Common myeloid progenitor, CD34-positive (primary cell): ENCODE results near the gene MRTFA.

Experiments used
- CTCF ChIA-PET: fragments of 350-600 bp; sonication (Branson Sonifier 250); formaldehyde crosslinking; loops from one replicate; lab custom pipeline; 2021; ENCODE audit warnings: antibody characterized with exemption; lab: Charles Lee
- POLR2A ChIA-PET: fragments of 350-600 bp; sonication (Branson Sonifier 250); formaldehyde crosslinking; loops from one replicate; lab custom pipeline; 2021; ENCODE audit warnings: antibody characterized with exemption; lab: Charles Lee
- DNase-seq, 3 donors: peaks; one replicate each; pipeline versions ENCODE4 v3.0.0 to v3.0.0-alpha.2; 2013
- H3K27ac ChIP-seq, 2 experiments: 1 replicate in 1 of 2; 2 replicates in 1 of 2; pipeline ENCODE4 v1.7.0; 2013; ENCODE audit warnings: inconsistent platforms in 2 of 2, low read length in 2 of 2, mild to moderate bottlenecking in 2 of 2, low read depth in 1 of 2, moderate library complexity in 1 of 2; ENCODE audit not compliant: severe bottlenecking in 2 of 2, insufficient read depth in 1 of 2, poor library complexity in 1 of 2
- H3K27me3 ChIP-seq, 5 experiments: replicated peaks in 2 of 5; 1 replicate in 3 of 5; 2 replicates in 2 of 5; pipeline versions ENCODE4 v1.6.1 to v1.7.0; 2013; ENCODE audit warnings: low read length in 4 of 5, mild to moderate bottlenecking in 2 of 5, moderate library complexity in 2 of 5, inconsistent platforms in 1 of 5; ENCODE audit not compliant: insufficient read depth in 5 of 5, control insufficient read depth in 4 of 5
- H3K36me3 ChIP-seq, 4 experiments: 1 replicate in 2 of 4; 2 replicates in 2 of 4; pipeline versions ENCODE4 v1.6.1 to v1.7.0; 2013; ENCODE audit warnings: low read length in 3 of 4, control low read depth in 1 of 4, mild to moderate bottlenecking in 1 of 4; ENCODE audit not compliant: control insufficient read depth in 4 of 4, insufficient read depth in 4 of 4
- H3K4me1 ChIP-seq, 4 experiments: 1 replicate in 3 of 4; 2 replicates in 1 of 4; pipeline versions ENCODE4 v1.6.1 to v1.7.1; 2013; ENCODE audit warnings: low read length in 3 of 4, mild to moderate bottlenecking in 3 of 4, control low read depth in 1 of 4, inconsistent platforms in 1 of 4, moderate library complexity in 1 of 4; ENCODE audit not compliant: control insufficient read depth in 4 of 4, insufficient read depth in 4 of 4; ENCODE audit errors: control extremely low read depth in 1 of 4
- H3K4me3 ChIP-seq, 7 experiments: 1 replicate in 4 of 7; 2 replicates in 3 of 7; pipeline versions ENCODE4 v1.5.1 to v1.7.0; 2013; ENCODE audit warnings: mild to moderate bottlenecking in 7 of 7, low read length in 6 of 7, moderate library complexity in 6 of 7, inconsistent platforms in 2 of 7, low read depth in 2 of 7, control low read depth in 1 of 7; ENCODE audit not compliant: insufficient read depth in 4 of 7, control insufficient read depth in 1 of 7; ENCODE audit errors: extremely low read depth in 1 of 7
- H3K9me3 ChIP-seq, 5 experiments: 1 replicate in 4 of 5; 2 replicates in 1 of 5; pipeline versions ENCODE4 v1.6.1 to v1.7.1; 2013; ENCODE audit warnings: low read length in 4 of 5, mild to moderate bottlenecking in 2 of 5, inconsistent platforms in 1 of 5, low read depth in 1 of 5, moderate library complexity in 1 of 5; ENCODE audit not compliant: control insufficient read depth in 4 of 5, insufficient read depth in 2 of 5; ENCODE audit errors: control extremely low read depth in 1 of 5
- WGBS: methylation state at CpG from one replicate; pipeline ENCODE4 v1.1.5; 2013; ENCODE audit not compliant: insufficient coverage; 5-methylcytosine and 5-hydroxymethylcytosine counted together

The MRTFA gene

DNA sequence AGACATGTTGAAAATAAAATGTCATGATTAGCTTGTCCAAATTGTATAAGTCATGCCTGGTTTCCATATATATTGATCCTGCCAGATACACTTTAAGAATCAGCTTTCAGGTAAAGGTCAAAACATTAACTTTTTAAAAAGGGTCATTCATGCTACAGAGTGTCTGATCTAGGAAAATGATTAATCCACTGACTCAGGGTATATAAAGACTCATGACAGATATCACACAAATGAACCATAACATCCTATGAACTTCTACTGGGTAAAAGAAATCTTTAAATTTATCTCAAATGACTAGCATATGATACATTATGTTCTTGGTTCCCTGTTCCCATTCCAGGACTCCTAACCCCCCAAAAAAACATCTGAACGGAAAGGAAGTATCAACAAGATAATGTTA lies 11.7 kb downstream of the MRTFA start:
- no peak for DNase-seq
- ChIA-PET CTCF (no interaction called here), POLR2A (no interaction called here)
- Histone ChIP-seq H3K36me3 (peaks cover 0 to 2% (median 0%) of the 10 kb centered on the region in 4 experiments), H3K27me3 (no peaks in the 10 kb centered on the region), H3K4me3 (no peak overlapping the region), H3K4me1 (peaks cover 0 to 7% (median 0%) of the 10 kb centered on the region in 4 experiments), H3K27ac (no peak overlapping the region), H3K9me3 (peaks cover 0 to 13% (median 3%) of the 10 kb centered on the region in 5 experiments)
- WGBS: no CpG with 5 or more reads among the region's 1 CpG

DNA sequence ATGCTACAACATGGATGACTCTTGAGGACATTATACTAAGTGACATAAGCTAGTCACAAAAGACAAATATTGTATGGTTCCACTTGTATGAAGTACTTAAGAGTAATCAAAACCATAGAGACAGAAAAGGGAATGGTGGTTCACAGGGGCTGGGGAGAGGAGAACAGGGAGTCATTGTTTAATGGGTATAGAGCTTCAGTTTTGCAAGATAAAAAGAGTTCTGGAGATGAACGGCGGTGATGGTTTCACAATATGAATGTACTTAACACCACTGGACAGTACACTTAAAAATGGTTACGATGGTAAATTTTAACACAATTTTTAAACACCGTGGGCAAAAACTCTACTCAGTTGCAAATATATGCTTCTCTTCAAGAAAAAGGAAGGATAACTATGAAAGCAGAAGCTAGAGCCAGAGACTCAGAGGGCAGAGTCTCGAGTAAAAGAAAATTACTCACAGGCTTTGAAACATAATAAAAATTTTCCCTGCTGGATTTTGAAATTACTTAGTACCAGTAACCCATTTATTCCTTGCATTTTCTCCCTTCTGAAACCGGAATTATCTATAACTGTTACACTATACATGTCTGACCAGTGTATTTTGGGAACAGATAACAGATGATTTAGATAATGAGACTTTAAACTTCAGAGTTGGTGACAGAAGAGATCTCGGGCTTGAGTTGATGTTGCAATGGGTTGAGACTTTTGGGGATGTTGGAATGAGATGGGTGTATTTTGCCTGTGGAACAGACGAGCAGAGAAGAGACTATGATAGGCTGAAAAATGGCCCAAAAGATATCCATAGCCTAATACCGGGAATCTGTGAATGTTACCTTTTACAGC lies 15.0 kb downstream of the MRTFA start:
- POLR2A ChIA-PET: interaction anchor here (0.6 kb wide), 1 partner anchor 774 kb away, joined by 3 read pairs; no protein-coding TSS in a partner anchor
- H3K9me3 ChIP-seq: peaks cover 0 to 13% (median 3%) of the 10 kb centered on the region in 5 experiments
- H3K4me3 ChIP-seq: no peak overlapping the region
- no peaks in the 10 kb centered on the region for H3K27me3 ChIP-seq
- 100% methylated on average over 4 of the region's 9 CpGs for WGBS
- H3K4me1 ChIP-seq: peaks cover 0 to 3% (median 0%) of the 10 kb centered on the region in 4 experiments
- no peak for DNase-seq
- H3K27ac ChIP-seq: no peak overlapping the region
- CTCF ChIA-PET: no interaction called here
- peaks cover 0 to 2% (median under 1%) of the 10 kb centered on the region in 4 experiments for H3K36me3 ChIP-seq

DNA sequence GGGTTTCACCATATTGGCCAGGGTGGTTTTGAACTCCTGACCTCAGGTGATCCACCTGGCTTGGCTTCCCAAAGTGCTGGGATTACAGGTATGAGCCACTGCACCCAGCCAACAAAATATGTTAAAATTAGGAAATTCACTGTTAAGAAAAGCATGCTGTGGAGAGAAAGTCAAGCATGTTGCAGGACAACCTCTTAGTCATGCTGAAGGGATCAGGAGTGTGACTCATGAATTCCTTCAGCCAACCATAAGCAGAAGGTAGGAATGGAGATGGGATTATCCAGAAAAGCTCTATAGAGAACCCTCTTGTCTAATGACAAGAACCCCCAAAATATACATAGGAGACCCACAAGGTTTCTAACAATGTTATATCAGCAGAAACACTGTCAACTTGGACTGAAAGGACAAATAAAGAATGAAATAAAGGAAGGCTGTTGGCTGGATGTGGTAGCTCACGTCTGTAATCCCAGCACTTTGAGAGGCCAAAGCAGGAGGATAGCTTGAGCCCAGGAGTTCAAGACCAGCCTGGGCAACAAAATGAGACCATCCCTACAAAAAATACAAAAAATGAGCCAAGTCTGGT lies 16.0 kb downstream of the MRTFA start:
- no peak overlapping the region for H3K4me3 ChIP-seq
- WGBS: 100% methylated on average over 1 of the region's 1 CpG
- no peak overlapping the region for H3K27ac ChIP-seq
- ChIA-PET POLR2A (interaction anchor here (0.6 kb wide), 1 partner anchor 773 kb away, joined by 3 read pairs; no protein-coding TSS in a partner anchor), CTCF (no interaction called here)
- H3K36me3 ChIP-seq: peaks cover 0 to 2% (median under 1%) of the 10 kb centered on the region in 4 experiments
- no peak for DNase-seq
- no peaks in the 10 kb centered on the region for H3K27me3 ChIP-seq
- peaks cover 0 to 3% (median 0%) of the 10 kb centered on the region in 4 experiments for H3K4me1 ChIP-seq
- peaks cover 0 to 13% (median 3%) of the 10 kb centered on the region in 5 experiments for H3K9me3 ChIP-seq

DNA sequence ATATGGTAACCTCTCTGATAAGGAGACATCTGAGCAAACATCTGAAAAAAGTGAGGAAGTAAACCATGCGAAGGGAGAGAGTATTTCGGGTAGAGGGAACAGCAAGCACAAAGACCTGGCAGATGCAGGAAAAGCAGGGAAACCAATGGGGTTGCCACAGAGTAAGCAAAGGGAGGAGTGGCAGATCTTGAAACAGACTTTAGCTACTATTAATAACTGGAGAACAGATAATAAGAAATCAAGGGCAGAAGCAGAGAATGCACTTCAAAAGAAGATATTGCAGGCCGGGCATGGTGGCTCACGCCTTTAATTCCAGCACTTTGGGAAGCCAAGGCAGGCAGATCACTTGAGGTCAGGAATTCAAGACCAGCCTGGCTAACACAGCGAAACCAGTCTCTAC lies 18.1 kb downstream of the MRTFA start:
- Histone ChIP-seq H3K27ac (no peak overlapping the region), H3K9me3 (peaks cover 0 to 13% (median 3%) of the 10 kb centered on the region in 5 experiments), H3K36me3 (peaks cover 0 to 2% (median under 1%) of the 10 kb centered on the region in 4 experiments), H3K4me3 (no peak overlapping the region), H3K4me1 (peaks cover 0 to 3% (median 0%) of the 10 kb centered on the region in 4 experiments), H3K27me3 (no peaks in the 10 kb centered on the region)
- POLR2A ChIA-PET: interaction anchor here (0.6 to 0.7 kb wide), 2 partner anchors 16 to 37 kb away, joined by 3 read pairs; no protein-coding TSS in a partner anchor
- WGBS: 80% methylated on average over 4 of the region's 5 CpGs
- no peak for DNase-seq
- CTCF ChIA-PET: no interaction called here

DNA sequence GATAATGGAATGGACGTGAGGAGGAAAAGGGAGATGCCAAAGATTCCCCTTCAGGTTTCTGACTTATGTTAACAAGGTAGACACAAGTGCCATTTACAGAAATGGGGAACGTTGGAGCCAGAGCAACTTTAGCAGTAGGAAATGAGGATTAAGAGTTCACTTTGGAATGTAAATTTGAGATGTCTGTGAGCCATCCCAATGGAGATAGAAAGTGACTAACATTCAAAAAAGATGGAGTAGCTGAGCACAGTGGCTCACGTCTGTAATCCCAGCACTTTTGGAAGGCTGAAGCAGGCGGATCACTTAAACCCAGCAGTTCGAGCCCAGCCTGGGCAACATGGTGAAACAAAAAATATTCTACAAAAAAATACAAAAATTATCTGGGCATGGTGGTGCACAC lies 19.9 kb downstream of the MRTFA start:
- ChIA-PET CTCF (no interaction called here), POLR2A (no interaction called here)
- Histone ChIP-seq H3K4me3 (no peak overlapping the region), H3K27me3 (no peaks in the 10 kb centered on the region), H3K36me3 (peaks cover 0 to 2% (median under 1%) of the 10 kb centered on the region in 4 experiments), H3K4me1 (peaks cover 0 to 3% (median 0%) of the 10 kb centered on the region in 4 experiments), H3K27ac (no peak overlapping the region), H3K9me3 (peaks cover 0 to 11% (median 0%) of the 10 kb centered on the region in 5 experiments)
- no peak for DNase-seq
- 90% methylated on average over 5 of the region's 5 CpGs for WGBS

DNA sequence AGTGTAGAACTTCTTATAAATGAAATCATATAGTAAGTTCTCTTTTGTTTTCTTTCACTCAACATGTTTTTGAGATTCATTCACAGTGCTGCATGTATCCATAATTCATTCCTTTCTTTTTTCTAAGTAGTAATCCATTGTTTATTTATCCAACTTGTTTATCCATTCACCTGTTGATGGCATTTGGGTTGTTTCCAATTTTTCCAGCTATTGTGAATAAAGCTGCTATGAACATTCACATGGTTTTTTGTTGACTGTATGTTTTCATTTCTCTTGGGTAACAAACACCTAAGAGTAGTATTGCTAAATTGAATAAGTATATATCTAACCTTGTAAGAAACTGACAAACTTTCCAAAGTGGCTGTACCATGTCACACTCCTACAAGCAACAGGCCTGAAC lies 23.5 kb downstream of the MRTFA start:
- no peak overlapping the region for H3K27ac ChIP-seq
- POLR2A ChIA-PET: no interaction called here
- no peak overlapping the region for H3K4me3 ChIP-seq
- H3K9me3 ChIP-seq: no peaks in the 10 kb centered on the region
- CTCF ChIA-PET: interaction anchor here (1.6 kb wide), 1 partner anchor 14 kb away, joined by 3 read pairs; no protein-coding TSS in a partner anchor
- H3K36me3 ChIP-seq: peaks cover 0 to 2% (median 0%) of the 10 kb centered on the region in 4 experiments
- no peak for DNase-seq
- H3K4me1 ChIP-seq: no peaks in the 10 kb centered on the region
- H3K27me3 ChIP-seq: no peaks in the 10 kb centered on the region
